B cell (primary cell): ENCODE measurements around the gene VTI1A. TPM values are rescaled to one million over a fixed set of nuclear protein-coding genes. Genes with fewer than 3 reads are reported as not detected.

ENCODE experiments used
- ATAC-seq: fragments of 200-7000 bp; cut with Tn5 transposase; one replicate; pipeline ENCODE4 v1.10.0; 2021; ENCODE audit warnings: low read depth, mild to moderate bottlenecking, moderate number of reproducible peaks, moderate library complexity
- CTCF ChIA-PET: fragments of 350-600 bp; sonication (Branson Sonifier 250); formaldehyde crosslinking; loops from one replicate; lab custom pipeline; 2021; ENCODE audit warnings: antibody characterized with exemption, inconsistent platforms; lab: Charles Lee
- POLR2A ChIA-PET: fragments of 350-600 bp; sonication (Branson Sonifier 250); formaldehyde crosslinking; loops from one replicate; lab custom pipeline; 2021; ENCODE audit warnings: antibody characterized with exemption; lab: Charles Lee
- DNase-seq: peaks from one replicate; pipeline ENCODE4 v3.0.0; 2013
- H2AFZ ChIP-seq: 2 replicates; pipeline ENCODE4 v1.6.1; 2012; ENCODE audit warnings: mild to moderate bottlenecking, low read depth, low read length; ENCODE audit not compliant: insufficient read depth, poor library complexity, severe bottlenecking
- H3K27ac ChIP-seq, 2 donors: 1 replicate in 1 of 2; 2 replicates in 1 of 2; pipeline ENCODE4 v1.5.1; 2012 to 2013; ENCODE audit warnings: low read length in 2 of 2, mild to moderate bottlenecking in 2 of 2, moderate library complexity in 1 of 2
- H3K27me3 ChIP-seq, 4 experiments: fragments of 200-600 bp in 1 of 4; sonication (generic) in 1 of 4; replicated peaks in 1 of 4; 1 replicate in 2 of 4; 2 replicates in 2 of 4; pipeline versions ENCODE4 v1.6.1 to v1.7.0; 2013 to 2016; ENCODE audit warnings: low read length in 3 of 4, mild to moderate bottlenecking in 2 of 4, mixed read lengths in 1 of 4, moderate library complexity in 1 of 4; ENCODE audit not compliant: insufficient read depth in 4 of 4, control insufficient read depth in 3 of 4; ENCODE audit errors: control extremely low read depth in 1 of 4
- H3K36me3 ChIP-seq, 2 experiments: replicated peaks in 1 of 2; 1 replicate in 1 of 2; 2 replicates in 1 of 2; pipeline versions ENCODE4 v1.6.1 to v1.7.1; 2013; ENCODE audit warnings: low read length in 1 of 2; ENCODE audit not compliant: insufficient read depth in 2 of 2, control insufficient read depth in 1 of 2; ENCODE audit errors: control extremely low read depth in 1 of 2, extremely low read depth in 1 of 2
- H3K4me1 ChIP-seq, 2 donors: fragments of 200-600 bp in 1 of 2; sonication (generic) in 1 of 2; 1 replicate in 1 of 2; 2 replicates in 1 of 2; pipeline versions ENCODE4 v1.5.1 to v1.6.1; 2013 to 2017; ENCODE audit warnings: low read length in 2 of 2; ENCODE audit not compliant: control insufficient read depth in 2 of 2, insufficient read depth in 2 of 2
- H3K4me2 ChIP-seq: replicated peaks from 2 replicates; pipeline ENCODE3; 2012; ENCODE audit warnings: mild to moderate bottlenecking, low read depth, low read length; ENCODE audit not compliant: poor library complexity, severe bottlenecking
- H3K4me3 ChIP-seq, 5 experiments: fragments of 200-600 bp in 1 of 5; sonication (generic) in 1 of 5; 1 replicate in 3 of 5; 2 replicates in 2 of 5; pipeline versions ENCODE4 v1.5.1 to v1.7.0; 2011 to 2016; ENCODE audit warnings: low read length in 4 of 5, mild to moderate bottlenecking in 4 of 5, low read depth in 2 of 5, control low read depth in 1 of 5, moderate library complexity in 1 of 5; ENCODE audit not compliant: insufficient read depth in 1 of 5; ENCODE audit errors: control extremely low read depth in 1 of 5, extremely low read depth in 1 of 5
- H3K79me2 ChIP-seq: fragments of 200-600 bp; sonication (generic); one replicate; pipeline ENCODE4 v1.6.0; 2016; ENCODE audit warnings: low read length; ENCODE audit not compliant: control insufficient read depth, insufficient read depth
- H3K9ac ChIP-seq: fragments of 200-600 bp; sonication (generic); 2 replicates; pipeline ENCODE4 v1.6.1; 2017; ENCODE audit warnings: mild to moderate bottlenecking, low read length, moderate library complexity
- H3K9me3 ChIP-seq, 3 donors: one replicate each; pipeline versions ENCODE4 v1.6.1 to v1.7.1; 2013; ENCODE audit warnings: low read length in 2 of 3; ENCODE audit not compliant: control insufficient read depth in 2 of 3, insufficient read depth in 1 of 3; ENCODE audit errors: control extremely low read depth in 1 of 3
- H4K20me1 ChIP-seq: 2 replicates; pipeline ENCODE4 v1.6.0; 2012; ENCODE audit warnings: mild to moderate bottlenecking, low read length; ENCODE audit not compliant: insufficient read depth, control insufficient read depth, poor library complexity, severe bottlenecking
- H3K27ac Mint-ChIP-seq: one replicate; pipeline ENCODE4 v1.8.0; 2021; ENCODE audit warnings: mixed read lengths
- H3K27me3 Mint-ChIP-seq: one replicate; pipeline ENCODE4 v1.8.0; 2021; ENCODE audit warnings: mixed read lengths
- H3K4me1 Mint-ChIP-seq: one replicate; pipeline ENCODE4 v1.8.0; 2021; ENCODE audit warnings: mixed read lengths
- H3K4me3 Mint-ChIP-seq: one replicate; pipeline ENCODE4 v1.8.0; 2021; ENCODE audit warnings: mixed read lengths
- H3K9me3 Mint-ChIP-seq: one replicate; pipeline ENCODE4 v1.8.0; 2022; ENCODE audit warnings: mixed read lengths; ENCODE audit not compliant: insufficient read depth
- CTCF ChIP-seq: fragments of 200-600 bp; IDR thresholded peaks from one replicate; pipeline ENCODE4 v1.8.0; 2022; ENCODE audit warnings: antibody characterized with exemption, mild to moderate bottlenecking
- EZH2 ChIP-seq: IDR thresholded peaks from 2 replicates; pipeline ENCODE4 v1.6.1; 2012; ENCODE audit warnings: borderline replicate concordance, low read depth, mild to moderate bottlenecking, moderate library complexity, low read length; ENCODE audit not compliant: insufficient read depth, poor library complexity, severe bottlenecking
- WGBS: methylation state at CpG from one replicate; pipeline ENCODE4 v1.1.5; 2013; ENCODE audit warnings: missing lambda C conversion rate; ENCODE audit not compliant: insufficient coverage; 5-methylcytosine and 5-hydroxymethylcytosine counted together
- intact Hi-C: fragments of 100-400 bp; cut with micrococcal nuclease; formaldehyde crosslinking; loops from one replicate; pipeline ENCODE4 v1.10.0; 2022
- polyA plus RNA-seq: library from polyadenylated mRNA; depleted of rRNA; stranded (reverse); fragments of >200 nt; gene quantifications from 2 replicates; pipeline ENCODE4 v1.2.3, GENCODE V29; 2012
- total RNA-seq, 2 donors: library from RNA; stranded (reverse); fragments of 120-200 nt in 1 of 2; gene quantifications; 1 replicate in 1 of 2; 2 replicates in 1 of 2; pipeline versions ENCODE4 v1.2.3 to v1.2.4, GENCODE V29; 2013 to 2022

The VTI1A gene
- total and polyA plus RNA-seq, 2 donors (not counting 1 experiment from before 2014, with no cell fraction given): 20.0 to 84.1 TPM

GRCh38 chr10:112484399-112484798 lies 37.4 kb downstream of the VTI1A start:
- Mint-ChIP-seq H3K4me3 (no peak overlapping the region), H3K9me3 (no peaks in the 10 kb centered on the region), H3K27me3 (no peaks in the 10 kb centered on the region), H3K27ac (no peak overlapping the region), H3K4me1 (no peaks in the 10 kb centered on the region)
- H3K27me3 ChIP-seq: no peaks in the 10 kb centered on the region
- H3K4me3 ChIP-seq: no peak overlapping the region
- TF ChIP-seq CTCF (no peak), EZH2 (no peak)
- no peak overlapping the region for H3K9ac ChIP-seq
- intact Hi-C loops: no loop called here
- ATAC-seq (no peak), DNase-seq (no peak)
- H3K9me3 ChIP-seq: no peaks in the 10 kb centered on the region
- no peak overlapping the region for H3K4me2 ChIP-seq
- CTCF ChIA-PET: interaction anchor here (1.3 to 2.9 kb wide), 2 partner anchors 12 to 23 kb away, joined by 3 to 11 read pairs; no protein-coding TSS in a partner anchor
- no peak overlapping the region for H2AFZ ChIP-seq
- WGBS: no CpG with 5 or more reads among the region's 2 CpGs
- H4K20me1 ChIP-seq: peaks cover 3% of the 10 kb centered on the region
- no peaks in the 10 kb centered on the region for H3K4me1 ChIP-seq
- POLR2A ChIA-PET: no interaction called here
- no peak overlapping the region for H3K27ac ChIP-seq
- H3K36me3 ChIP-seq: peaks cover 0 to 1% of the 10 kb centered on the region in 2 experiments
- peaks cover 15% of the 10 kb centered on the region for H3K79me2 ChIP-seq

- no peak for ATAC-seq
- Histone ChIP-seq H3K4me1 (no peaks in the 10 kb centered on the region), H3K4me3 (no peak overlapping the region), H3K27ac (no peak overlapping the region), H4K20me1 (no peaks in the 10 kb centered on the region), H3K36me3 (peaks cover 0 to 1% of the 10 kb centered on the region in 2 experiments), H3K9me3 (no peaks in the 10 kb centered on the region), H3K27me3 (no peaks in the 10 kb centered on the region), H2AFZ (no peak overlapping the region), H3K79me2 (peaks cover 6% of the 10 kb centered on the region), H3K4me2 (no peak overlapping the region), H3K9ac (no peak overlapping the region)
- no peak for DNase-seq
- intact Hi-C loops: no loop called here
- POLR2A ChIA-PET: no interaction called here
- H3K4me1 Mint-ChIP-seq: no peaks in the 10 kb centered on the region
- H3K27ac Mint-ChIP-seq: no peak overlapping the region
- TF ChIP-seq EZH2 (no peak), CTCF (no peak)
- H3K27me3 Mint-ChIP-seq: no peaks in the 10 kb centered on the region
- H3K4me3 Mint-ChIP-seq: no peak overlapping the region
- CTCF ChIA-PET: interaction anchor here (1.9 kb wide), 1 partner anchor 16 kb away, joined by 11 read pairs; no protein-coding TSS in a partner anchor
- H3K9me3 Mint-ChIP-seq: no peaks in the 10 kb centered on the region
Measured at GRCh38 chr10:112487964-112488363, 40.9 kb downstream of the VTI1A start.
